Sigmoid colon (tissue), 7 donors: Measurements from ENCODE around the gene GALNT18. TPM values are rescaled to one million over a fixed set of nuclear protein-coding genes. Genes with fewer than 3 reads are reported as not detected.

Experiments
- DNase-seq: peaks from one replicate; pipeline ENCODE4 v3.0.0-alpha.2; 2019
- H3K27ac ChIP-seq, 4 donors: fragments of 200-600 bp; sonication (generic); one replicate each; pipeline ENCODE4 v1.5.1; 2016 to 2019; ENCODE audit warnings: mild to moderate bottlenecking in 1 of 4
- H3K27me3 ChIP-seq, 3 donors: fragments of 200-600 bp; sonication (generic); one replicate each; pipeline ENCODE4 v1.5.1; 2019; ENCODE audit warnings: mild to moderate bottlenecking in 1 of 3
- H3K36me3 ChIP-seq, 4 donors: fragments of 200-600 bp; sonication (generic); one replicate each; pipeline ENCODE4 v1.5.1; 2016 to 2019
- H3K4me1 ChIP-seq, 4 donors: fragments of 200-600 bp; sonication (generic); one replicate each; pipeline ENCODE4 v1.5.1; 2017 to 2019
- H3K4me3 ChIP-seq, 4 donors: fragments of 200-600 bp; sonication (generic); one replicate each; pipeline ENCODE4 v1.5.1; 2017 to 2019; ENCODE audit warnings: mild to moderate bottlenecking in 2 of 4, moderate library complexity in 1 of 4
- H3K9me3 ChIP-seq, 4 donors: fragments of 200-600 bp in 3 of 4; sonication (generic) in 3 of 4; one replicate each; pipeline versions ENCODE4 v1.5.1 to v1.6.1; 2013 to 2019
- EP300 ChIP-seq, 4 donors: sonication (generic); formaldehyde crosslinking; IDR thresholded peaks; one replicate each; pipeline ENCODE4 v1.6.1; 2017; ENCODE audit warnings: antibody characterized with exemption in 4 of 4
- POLR2A ChIP-seq, 2 donors: fragments of 450-650 bp; IDR thresholded peaks; one replicate each; pipeline ENCODE4 v1.6.1; 2016; ENCODE audit warnings: antibody characterized with exemption in 2 of 2, mild to moderate bottlenecking in 2 of 2, moderate library complexity in 2 of 2
- POLR2AphosphoS5 ChIP-seq, 4 donors: sonication (generic); formaldehyde crosslinking; IDR thresholded peaks; one replicate each; pipeline ENCODE4 v1.6.1; 2017; ENCODE audit warnings: antibody characterized with exemption in 4 of 4
- WGBS, 2 donors: extraction: QIAGEN DNeasy Blood & Tissue Kit; methylation state at CpG; one replicate each; pipeline ENCODE4 v1.1.7; 2013; 5-methylcytosine and 5-hydroxymethylcytosine counted together
- intact Hi-C: fragments of 100-400 bp; cut with DNase I; formaldehyde crosslinking; loops from one replicate; pipeline ENCODE4 v1.15.1; 2023
- polyA plus RNA-seq, 3 donors: library from polyadenylated mRNA; stranded (reverse); fragments of 200-250 nt; gene quantifications; one replicate each; pipeline ENCODE4 v1.2.3, GENCODE V29; 2013
- total RNA-seq, 4 donors: library from RNA; depleted of rRNA; stranded (reverse); fragments of >200 nt; gene quantifications; one replicate each; pipeline ENCODE4 v1.1.0, GENCODE V29; 2016
- TF ChIP-seq, protein P1 (sequence below), 4 experiments: fragments of 450-650 bp in 3 of 4; fragments of 200-600 bp in 1 of 4; IDR thresholded peaks; one replicate each; pipeline ENCODE4 v1.5.1; 2016 to 2019; ENCODE audit warnings: antibody characterized with exemption in 4 of 4, mild to moderate bottlenecking in 3 of 4, moderate library complexity in 2 of 4
- donor health status: healthy with polysubstance abuse.
- donor health status: Bipolar disorder and iron deficiency.
- donor health status: healthy.

GALNT18 gene
- total and polyA plus RNA-seq, 7 donors, result 0.92 to 48.6 (median 34.9) TPM

DNA sequence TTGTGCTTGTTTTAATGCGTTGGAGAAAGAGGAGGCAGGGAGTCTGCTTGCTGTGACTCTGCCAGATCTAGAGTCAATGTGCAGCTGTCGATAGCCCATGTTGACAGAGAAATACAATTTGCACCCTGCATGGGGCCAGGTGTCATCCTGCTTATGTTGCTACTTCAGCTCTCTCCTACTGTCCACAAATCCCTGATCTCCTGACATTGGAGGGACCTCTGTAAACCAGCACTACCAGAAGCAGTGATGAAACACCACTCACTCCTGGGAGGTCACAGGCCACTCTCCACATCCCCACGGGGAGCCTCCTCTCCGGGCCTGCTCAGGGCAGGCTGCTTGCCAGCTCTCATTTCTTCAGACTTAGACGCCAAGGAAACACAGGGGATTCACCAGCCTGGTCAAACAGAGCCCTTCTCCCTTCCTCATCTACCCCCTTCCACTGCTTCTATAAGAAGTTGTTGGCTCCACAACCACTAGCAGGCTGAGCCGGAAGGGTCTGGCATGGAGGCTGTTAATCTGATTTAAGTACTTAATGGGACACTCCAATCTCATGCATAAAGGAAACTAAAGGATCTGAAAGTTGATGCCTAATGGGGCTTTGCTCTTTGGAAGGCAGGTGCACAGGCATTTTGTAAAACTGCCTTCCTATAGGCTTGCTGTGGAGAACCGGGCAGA is 238.8 kb downstream of the GALNT18 start:
- 72 to 85% methylated on average over 7 of the region's 7 CpGs for WGBS, 2 donors
- no peak for DNase-seq
- intact Hi-C loops, result no loop called here

GRCh38 chr11:11381471-11382105 is 240.2 kb downstream of the GALNT18 start:
- H3K9me3 ChIP-seq, result no peaks in the 10 kb centered on the region
- H3K4me1 ChIP-seq, result peaks cover 0 to 25% (median 0%) of the 10 kb centered on the region in 4 donors
- TF ChIP-seq POLR2AphosphoS5 (IDR thresholded peaks at IDR 0.05), result no peak
- no peak for TF ChIP-seq EP300 (IDR thresholded peaks at IDR 0.05)
- TF ChIP-seq, protein P1, sequence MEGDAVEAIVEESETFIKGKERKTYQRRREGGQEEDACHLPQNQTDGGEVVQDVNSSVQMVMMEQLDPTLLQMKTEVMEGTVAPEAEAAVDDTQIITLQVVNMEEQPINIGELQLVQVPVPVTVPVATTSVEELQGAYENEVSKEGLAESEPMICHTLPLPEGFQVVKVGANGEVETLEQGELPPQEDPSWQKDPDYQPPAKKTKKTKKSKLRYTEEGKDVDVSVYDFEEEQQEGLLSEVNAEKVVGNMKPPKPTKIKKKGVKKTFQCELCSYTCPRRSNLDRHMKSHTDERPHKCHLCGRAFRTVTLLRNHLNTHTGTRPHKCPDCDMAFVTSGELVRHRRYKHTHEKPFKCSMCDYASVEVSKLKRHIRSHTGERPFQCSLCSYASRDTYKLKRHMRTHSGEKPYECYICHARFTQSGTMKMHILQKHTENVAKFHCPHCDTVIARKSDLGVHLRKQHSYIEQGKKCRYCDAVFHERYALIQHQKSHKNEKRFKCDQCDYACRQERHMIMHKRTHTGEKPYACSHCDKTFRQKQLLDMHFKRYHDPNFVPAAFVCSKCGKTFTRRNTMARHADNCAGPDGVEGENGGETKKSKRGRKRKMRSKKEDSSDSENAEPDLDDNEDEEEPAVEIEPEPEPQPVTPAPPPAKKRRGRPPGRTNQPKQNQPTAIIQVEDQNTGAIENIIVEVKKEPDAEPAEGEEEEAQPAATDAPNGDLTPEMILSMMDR (IDR thresholded peaks at IDR 0.05), result no peak
- no peak overlapping the region for H3K4me3 ChIP-seq
- H3K36me3 ChIP-seq, result peaks cover 0 to 8% (median 2%) of the 10 kb centered on the region in 4 donors
- intact Hi-C loops, result no loop called here
- no peak overlapping the region for H3K27ac ChIP-seq
- no peaks in the 10 kb centered on the region for H3K27me3 ChIP-seq
- DNase-seq, result no peak
- WGBS, 2 donors, result 74 to 83% methylated on average over 6 of the region's 6 CpGs

More for the DNA sequence above, 238.8 kb downstream of the GALNT18 start:
- Histone ChIP-seq H3K9me3 (no peaks in the 10 kb centered on the region), H3K4me3 (no peak overlapping the region), H3K27me3 (no peaks in the 10 kb centered on the region), H3K36me3 (no peaks in the 10 kb centered on the region), H3K4me1 (peaks cover 0 to 29% (median 2%) of the 10 kb centered on the region in 4 donors), H3K27ac (no peak overlapping the region)
- TF ChIP-seq POLR2AphosphoS5 (IDR thresholded peaks at IDR 0.05), result no peak
- TF ChIP-seq, protein P1 (IDR thresholded peaks at IDR 0.05), result no peak
- no peak for TF ChIP-seq POLR2A (IDR thresholded peaks at IDR 0.05)
- no peak for TF ChIP-seq EP300 (IDR thresholded peaks at IDR 0.05)

DNA sequence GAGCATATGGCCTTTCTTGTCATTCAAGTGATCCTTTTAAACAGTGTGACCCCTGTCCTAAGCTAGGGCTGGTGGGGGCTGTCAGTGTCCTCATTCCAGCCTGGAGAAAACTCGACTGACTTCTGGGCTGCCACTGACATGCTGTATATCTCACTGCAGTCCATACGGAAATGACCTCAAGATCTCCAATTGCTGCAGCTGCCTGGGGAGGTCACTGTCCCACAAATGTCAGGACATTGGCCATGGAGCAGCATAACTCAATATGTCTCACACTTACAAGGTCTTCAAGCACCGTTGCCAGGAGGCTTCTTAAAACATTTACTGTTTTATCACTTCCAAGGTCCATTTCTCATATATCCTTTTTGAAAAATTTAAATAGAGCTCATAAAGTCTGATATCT is 240.9 kb downstream of the GALNT18 start:
- peaks cover 0 to 22% (median 0%) of the 10 kb centered on the region in 4 donors for H3K4me1 ChIP-seq
- intact Hi-C loops, result no loop called here
- peaks cover 0 to 15% (median 2%) of the 10 kb centered on the region in 4 donors for H3K36me3 ChIP-seq
- TF ChIP-seq, protein P1 (IDR thresholded peaks at IDR 0.05), result no peak
- no peak for TF ChIP-seq EP300 (IDR thresholded peaks at IDR 0.05)
- TF ChIP-seq POLR2AphosphoS5 (IDR thresholded peaks at IDR 0.05), result no peak
- no peak for TF ChIP-seq POLR2A (IDR thresholded peaks at IDR 0.05)
- no peak overlapping the region for H3K4me3 ChIP-seq
- no peak overlapping the region for H3K27ac ChIP-seq
- H3K9me3 ChIP-seq, result no peaks in the 10 kb centered on the region
- WGBS, 2 donors, result 38 to 70% methylated on average over 3 of the region's 3 CpGs
- no peaks in the 10 kb centered on the region for H3K27me3 ChIP-seq
- DNase-seq, result no peak

- H3K4me1 ChIP-seq, result peaks cover 0 to 18% (median 0%) of the 10 kb centered on the region in 4 donors
- no peak overlapping the region for H3K27ac ChIP-seq
- no peaks in the 10 kb centered on the region for H3K27me3 ChIP-seq
- peaks cover 0 to 20% (median 4%) of the 10 kb centered on the region in 4 donors for H3K36me3 ChIP-seq
- no peak for DNase-seq
- intact Hi-C loops, result no loop called here
- 95 to 97% methylated on average over 2 of the region's 2 CpGs for WGBS, 2 donors
- H3K9me3 ChIP-seq, result no peaks in the 10 kb centered on the region
- no peak overlapping the region for H3K4me3 ChIP-seq
- TF ChIP-seq EP300 (IDR thresholded peaks at IDR 0.05) (no peak), POLR2AphosphoS5 (IDR thresholded peaks at IDR 0.05) (no peak), POLR2A (IDR thresholded peaks at IDR 0.05) (no peak)
- TF ChIP-seq, protein P1 (IDR thresholded peaks at IDR 0.05), result no peak
These were observed 241.5 kb downstream of the GALNT18 start for GRCh38 chr11:11380340-11380739.
